Smooth muscle cell of the coronary artery (primary cell): ENCODE measurements around the gene DDX11. TPM values are rescaled to one million over a fixed set of nuclear protein-coding genes. Genes with fewer than 3 reads are reported as not detected.

ENCODE experiments used
- total RNA-seq: library from RNA; depleted of rRNA; stranded (reverse); fragments of >200 nt; gene quantifications from 2 replicates; pipeline ENCODE4 v1.2.3, GENCODE V29; 2014; ENCODE audit warnings: low replicate concordance

The DDX11 gene
- 7.4 and 13.7 TPM in 2 replicates for total RNA-seq

GRCh38 chr12:31073527-31074332 lies at the start of gene DDX11:
Gene DDX11 (plus strand): TSS chr12:31073860. CDS start chr12:31078394, 4,534 bp downstream.

Other genes with a start within 250 kb of the DDX11 start
- gene TSPAN11, start 147.1 kb upstream of the DDX11 start, total RNA-seq = 0.08 and 1.1 TPM in 2 replicates